Eye (tissue), 1 donor: ENCODE measurements around the gene FUCA2.
"Not testable (repeated sequence)": the region's sequence is repeated elsewhere in the genome, so short reads cannot be mapped to it uniquely, and the experiment has no call there.

Experiments
- DNase-seq: peaks from one replicate; pipeline ENCODE4 v3.0.0-alpha.2; 2015

The FUCA2 gene

DNA sequence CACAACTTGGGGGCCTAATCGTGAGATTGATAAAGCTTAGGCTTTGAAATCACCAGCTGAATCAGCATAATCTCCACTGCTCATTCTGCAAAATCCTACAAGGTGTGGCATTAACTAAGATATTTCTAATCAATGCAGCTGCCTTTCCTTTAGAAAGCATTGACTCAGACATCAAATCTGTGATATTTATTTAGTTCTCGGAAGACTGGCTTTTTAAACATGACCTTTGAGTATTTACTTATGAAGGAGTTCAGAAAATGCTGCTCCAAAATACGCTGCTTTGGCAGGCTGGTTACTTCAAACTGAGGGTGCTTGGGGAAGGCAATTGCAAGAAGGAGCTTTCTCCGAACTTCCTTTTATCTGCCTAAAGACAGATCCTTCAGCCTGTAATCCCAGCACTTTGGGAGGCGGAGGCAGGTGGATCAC, 23.7 kb upstream of the FUCA2 start:
- no peak for DNase-seq

DNA sequence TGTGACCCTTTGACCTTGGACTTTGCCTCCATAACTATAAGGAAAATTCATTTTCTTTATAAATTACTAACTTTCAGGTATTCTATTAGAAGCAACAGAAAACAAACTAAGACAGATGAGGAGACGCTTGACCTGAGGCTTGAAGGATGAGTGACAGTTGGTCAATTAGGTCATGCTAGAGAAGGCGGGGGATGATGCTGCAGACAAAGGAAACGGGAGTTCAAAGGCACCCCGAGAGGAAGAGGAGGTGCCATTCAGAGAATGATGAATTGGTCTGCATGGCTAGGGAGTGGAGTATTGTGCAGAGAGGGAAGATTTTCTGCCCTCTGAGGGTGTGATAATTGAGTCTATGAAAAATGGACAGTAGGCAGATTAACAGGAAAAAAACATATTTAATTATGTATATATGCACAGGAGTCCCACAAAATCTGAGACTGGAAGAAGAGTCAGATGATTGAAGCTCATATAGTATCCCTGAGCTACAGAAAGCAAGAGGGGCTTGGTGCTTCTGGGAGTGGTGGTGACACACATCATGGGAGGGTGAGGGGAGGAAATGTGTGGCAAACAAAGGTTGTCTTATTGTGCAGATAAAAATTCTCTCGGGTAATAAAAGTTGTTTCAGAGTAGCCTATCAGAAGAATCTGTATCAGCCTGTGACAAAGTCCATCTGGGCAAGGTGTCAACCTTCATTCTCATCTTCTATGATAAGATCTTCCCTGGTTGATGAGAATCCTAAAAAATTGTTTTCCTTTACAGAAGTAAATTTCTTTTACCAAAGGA, 20.4 kb upstream of the FUCA2 start:
- no peak for DNase-seq

DNA sequence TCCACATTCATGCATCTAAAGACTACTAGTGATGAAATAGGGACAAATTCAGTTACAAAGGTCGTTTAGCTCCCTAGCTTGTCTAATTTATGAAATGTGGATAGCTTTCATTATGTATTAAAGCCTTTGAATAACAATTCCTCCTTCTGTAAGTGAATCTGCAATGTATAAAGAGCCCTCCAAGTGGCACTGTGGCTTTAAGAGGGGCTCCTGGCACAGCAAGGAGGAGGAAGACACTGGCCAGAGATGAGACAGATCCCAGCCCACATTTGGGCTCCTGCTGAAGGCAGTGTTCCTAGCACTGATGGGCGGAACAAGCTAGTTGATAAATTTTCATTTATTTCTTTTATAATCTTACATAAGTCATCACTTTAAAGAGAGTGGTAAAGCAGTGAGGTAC, 17.6 kb upstream of the FUCA2 start:
- DNase-seq: no peak

DNA sequence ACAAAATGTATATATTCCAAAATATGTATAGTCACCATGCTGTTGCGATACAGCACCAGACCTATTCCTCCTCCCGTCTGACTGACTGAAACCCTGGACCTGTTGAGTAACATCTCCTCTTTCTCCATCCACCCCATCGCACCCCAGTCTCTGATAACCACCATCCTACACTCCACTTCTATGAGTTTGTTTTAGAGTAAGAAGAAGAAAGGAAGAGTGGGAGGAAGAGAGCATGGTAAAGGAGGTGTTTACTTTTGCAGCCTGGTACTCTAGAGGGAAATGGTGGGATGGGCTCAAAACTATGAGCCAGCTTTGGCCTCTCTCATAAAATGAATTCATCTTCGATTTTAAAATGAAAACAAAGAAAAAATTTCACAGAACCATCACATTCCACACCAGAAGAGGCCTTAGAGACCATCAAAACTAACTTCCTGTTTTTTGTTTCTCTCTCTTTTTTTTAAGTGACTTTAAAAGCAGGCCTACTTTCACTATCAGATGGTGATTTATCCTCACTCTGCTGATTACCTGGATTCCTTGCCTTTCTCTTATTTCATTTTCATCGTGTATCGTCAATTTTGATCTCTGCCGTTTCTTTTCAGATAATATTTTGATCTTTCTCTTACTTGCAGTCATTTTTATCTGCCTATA, 16.8 kb upstream of the FUCA2 start:
- no peak for DNase-seq

DNA sequence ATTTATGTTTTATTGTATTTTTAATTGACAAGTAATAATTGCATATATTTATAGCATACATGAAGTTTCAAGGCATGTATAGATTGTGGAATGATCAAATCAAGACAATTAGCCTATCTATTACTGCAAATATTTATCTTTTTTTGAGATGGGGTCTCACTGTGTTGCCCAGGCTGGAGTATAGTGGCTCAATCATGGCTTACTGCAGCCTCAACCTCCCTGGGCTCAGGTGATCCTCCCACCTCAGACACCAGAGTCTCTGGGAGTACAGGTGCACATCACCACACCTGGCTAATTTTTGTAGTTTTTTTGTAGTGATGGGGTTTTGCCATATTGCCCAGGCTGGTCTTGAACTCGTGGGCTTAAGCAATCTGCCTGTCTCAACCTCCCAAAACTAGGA, 16.2 kb upstream of the FUCA2 start:
- no peak for DNase-seq

DNA sequence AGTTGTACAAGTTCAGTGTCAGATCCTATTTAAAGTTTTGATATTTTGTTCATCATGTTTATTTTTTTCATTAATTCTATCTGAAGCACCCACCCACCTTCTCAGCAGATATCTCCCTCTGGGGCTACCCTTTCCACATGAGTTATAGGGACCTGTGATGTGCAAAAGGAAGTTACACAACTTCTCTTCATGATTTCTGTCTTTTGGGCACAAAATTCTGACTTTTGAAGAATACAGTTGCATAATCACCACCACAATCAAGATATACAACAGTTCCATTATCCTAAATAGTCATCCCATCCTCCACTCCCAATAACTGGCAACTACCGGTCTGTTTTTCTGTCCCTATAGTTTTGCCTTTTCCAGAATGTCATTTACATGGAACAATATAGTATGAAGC, 13.8 kb upstream of the FUCA2 start:
- DNase-seq: no peak

DNA sequence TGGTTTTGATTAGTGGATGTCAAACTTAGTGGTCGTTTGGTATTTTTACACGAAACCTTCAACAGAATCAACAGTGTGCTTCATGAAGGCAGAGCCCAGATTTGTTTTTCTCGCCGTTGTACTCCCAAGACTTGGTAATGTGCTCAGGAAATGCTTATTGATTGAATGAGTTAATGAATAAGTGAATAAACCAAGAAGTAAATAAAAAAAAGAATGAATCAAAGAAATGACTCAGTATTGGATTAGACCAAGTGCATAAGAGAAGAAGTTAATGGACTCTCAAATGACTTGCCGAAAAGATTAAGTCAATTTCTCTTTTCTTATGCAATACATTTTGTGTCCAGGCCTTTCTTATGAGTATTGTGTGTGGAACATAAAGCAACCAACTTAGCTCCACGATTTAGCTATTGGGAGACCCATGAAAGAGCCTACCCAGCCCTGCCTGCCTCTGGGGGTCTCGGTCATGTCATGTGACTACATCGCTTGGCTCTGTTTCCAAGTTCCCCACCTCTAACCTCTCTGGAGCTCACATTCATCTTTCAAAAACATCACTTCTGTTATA, 10.6 kb upstream of the FUCA2 start:
- no peak for DNase-seq

DNA sequence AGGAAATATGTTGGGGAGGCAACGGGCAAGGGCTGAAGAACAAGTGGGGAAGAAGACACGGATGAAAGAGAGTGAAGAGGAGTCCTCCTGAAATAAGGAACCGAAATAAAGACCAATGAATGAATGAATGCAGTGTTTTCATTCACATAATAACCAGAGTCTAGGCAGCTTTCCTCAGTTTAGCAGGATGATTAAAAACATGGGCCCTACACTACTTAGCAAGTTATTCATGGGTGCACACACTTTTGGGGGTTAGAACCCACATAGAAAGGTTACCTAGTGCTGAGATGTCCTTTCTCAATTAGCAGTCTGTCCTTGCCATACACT, 5.9 kb upstream of the FUCA2 start:
- no peak for DNase-seq

DNA sequence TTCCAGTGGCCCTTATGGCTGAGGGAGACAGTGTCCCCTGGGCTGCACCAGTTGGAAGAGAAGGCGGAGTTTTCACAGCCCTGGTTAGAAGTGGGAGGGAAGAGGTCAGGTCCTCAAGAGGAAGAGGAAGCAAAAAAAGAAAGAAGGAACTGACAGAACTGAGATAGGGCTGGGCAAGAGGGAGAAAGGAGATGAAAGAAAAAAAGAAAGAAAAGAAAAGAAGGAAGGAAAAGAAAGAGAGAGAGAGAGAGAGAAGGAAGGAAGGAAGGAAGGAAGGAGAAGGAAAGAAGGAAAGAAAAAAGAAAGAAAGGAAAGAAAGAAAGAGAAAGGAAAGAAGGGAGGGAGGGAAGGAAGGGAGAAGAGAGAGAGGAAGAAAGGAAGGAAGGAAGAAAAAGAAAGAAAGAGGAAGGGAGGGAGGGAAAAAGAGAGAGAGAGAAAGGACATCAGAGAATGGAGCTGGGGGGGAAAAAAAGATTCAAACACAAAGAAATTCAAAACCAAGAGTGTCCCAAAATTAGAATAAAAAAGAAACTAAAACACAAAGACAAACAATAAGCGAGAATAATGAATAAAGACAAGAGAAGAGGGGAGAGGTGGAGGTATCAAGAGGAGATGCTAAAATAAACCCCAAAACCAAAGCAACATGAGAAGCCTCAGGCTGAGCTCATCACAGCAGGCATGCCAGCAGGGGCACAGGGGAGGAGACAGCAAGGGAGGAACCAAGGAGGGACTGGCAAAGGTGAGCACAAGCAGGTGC, 5.3 kb upstream of the FUCA2 start:
- no peak for DNase-seq

DNA sequence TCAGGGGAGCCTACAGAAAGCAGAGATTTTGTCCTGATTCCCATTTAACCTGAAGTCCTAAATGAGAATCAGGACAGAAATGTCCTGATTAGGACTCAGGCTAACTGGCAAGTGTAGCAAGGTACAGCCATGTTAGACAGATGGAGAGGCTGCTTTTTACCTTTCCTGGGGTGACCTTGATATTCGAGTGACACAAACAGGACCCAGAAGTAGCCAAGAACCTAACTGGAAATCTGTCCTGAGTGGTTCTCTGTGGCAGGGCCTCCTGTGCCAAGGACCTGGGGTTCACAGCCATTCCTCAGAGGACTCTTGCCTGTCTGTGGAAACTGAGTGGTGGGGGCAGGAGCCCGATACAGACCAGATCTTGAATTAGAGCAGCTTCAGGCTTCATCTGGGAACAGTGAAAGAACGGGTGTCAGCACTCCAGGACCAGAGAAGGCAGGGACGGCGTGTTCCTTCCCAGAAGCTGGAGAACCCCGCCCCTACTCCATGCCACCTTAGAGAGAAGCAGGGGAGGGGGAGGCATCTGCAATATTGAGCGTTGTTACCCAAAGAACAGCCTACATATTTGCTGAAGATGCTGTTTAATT, 4.3 kb upstream of the FUCA2 start:
- DNase-seq: no peak

DNA sequence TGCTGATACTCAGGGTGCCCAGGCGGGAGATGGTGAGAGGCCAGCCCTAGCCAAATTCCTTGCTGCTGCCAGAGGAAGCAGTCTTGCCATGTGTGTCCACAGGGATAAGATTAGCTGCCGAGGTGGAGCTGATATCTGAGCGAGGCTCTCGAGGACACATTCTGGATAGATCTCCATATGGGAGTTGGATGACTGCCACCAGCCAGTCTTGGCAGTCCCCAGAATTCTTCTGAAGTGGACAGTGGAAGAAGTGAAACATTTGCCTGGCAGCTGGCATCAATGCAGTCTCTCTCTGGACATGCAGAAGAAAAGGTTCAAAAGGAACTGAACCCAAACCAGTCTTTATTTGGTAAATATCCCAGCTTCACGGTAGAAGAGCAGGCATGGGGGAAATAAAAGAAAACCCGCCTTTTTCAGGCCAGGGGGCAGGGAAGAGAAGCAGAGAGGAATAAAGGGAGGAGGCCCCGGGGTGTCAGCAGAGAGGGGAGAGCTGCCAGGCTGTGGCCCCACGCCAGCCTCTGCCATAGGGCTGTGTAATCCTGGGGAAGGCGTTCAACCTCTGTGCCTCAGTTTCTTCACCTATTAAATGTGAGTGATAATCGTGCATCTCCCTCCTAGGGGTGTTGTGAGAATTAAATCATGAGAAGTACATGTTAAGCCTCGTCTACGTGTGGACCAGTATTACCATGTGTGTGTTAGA, 3.7 kb upstream of the FUCA2 start:
- no peak for DNase-seq

DNA sequence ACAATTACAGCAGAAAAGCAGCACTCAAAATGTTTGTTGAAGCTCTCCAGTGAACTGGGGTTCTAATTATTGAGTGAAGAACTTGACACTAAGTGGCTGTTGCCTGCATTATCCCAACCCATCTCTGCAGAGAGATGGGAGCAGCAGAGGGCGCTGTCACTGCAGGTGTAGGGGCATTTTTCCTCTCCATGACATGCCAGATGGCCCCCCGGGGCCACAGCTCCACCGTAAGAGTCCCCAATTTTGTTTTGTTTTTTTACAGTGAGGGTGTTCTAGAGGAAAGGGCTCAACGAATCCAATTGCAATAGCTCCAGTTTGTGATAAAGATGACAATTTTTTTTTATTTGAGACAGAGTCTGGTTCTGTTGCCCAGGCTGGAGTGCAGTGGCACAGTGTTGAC, 1.9 kb upstream of the FUCA2 start:
- DNase-seq: no peak

DNA sequence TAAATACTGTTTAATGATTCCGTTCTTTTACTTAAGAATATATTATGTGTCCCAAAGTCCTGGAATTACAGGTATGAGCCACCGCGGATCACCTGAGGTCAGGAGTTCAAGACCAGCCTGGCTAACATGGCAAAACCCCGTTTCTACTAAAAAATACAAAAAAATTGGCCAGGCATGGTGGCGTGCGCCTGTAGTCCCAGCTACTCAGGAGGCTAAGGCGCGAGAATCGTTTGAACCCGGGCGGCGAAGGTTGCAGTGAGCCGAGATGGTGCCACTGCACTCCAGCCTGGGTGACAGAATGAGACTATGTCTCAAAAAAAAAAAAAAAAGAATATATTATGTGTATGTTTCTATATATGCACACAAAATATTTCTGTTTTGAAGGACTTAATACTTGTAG, 1.2 kb downstream of the FUCA2 start:
- not testable (repeated sequence) for DNase-seq

DNA sequence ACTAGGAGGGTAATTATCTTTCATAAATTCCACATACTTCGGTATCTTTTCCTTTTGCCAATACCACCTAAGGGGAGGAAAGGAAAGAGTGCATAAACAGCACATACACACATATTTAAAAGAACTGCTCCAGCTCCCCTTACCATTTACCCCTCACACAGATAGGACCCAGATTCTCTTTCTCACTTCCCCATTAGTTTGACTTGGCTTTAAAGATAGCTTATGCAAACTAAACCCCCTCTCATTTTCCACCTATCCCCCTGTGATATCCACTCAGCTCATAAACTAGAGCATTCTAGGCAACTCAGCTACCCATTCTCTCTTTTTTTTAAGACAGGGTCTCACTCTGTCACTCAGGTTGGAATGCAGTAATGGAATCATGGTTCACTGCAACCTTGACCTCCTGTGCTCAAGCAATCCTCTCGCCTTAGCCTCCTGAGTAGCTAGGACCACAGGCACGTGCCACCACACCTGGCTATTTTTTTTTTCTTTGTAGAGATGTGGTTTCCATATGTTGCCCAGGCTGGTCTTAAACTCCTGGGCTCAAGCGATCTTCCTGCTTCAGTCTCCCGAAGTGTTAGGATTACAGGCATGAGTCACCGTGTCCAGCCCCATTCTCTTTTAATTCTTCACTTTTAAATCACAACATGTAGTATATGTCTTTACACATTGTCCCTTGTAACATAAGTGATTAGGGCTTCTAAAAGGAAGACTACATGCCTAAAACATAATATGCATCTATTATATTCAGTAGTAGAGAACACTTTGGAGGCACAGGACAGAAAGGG, 4.0 kb downstream of the FUCA2 start:
- DNase-seq: no peak

DNA sequence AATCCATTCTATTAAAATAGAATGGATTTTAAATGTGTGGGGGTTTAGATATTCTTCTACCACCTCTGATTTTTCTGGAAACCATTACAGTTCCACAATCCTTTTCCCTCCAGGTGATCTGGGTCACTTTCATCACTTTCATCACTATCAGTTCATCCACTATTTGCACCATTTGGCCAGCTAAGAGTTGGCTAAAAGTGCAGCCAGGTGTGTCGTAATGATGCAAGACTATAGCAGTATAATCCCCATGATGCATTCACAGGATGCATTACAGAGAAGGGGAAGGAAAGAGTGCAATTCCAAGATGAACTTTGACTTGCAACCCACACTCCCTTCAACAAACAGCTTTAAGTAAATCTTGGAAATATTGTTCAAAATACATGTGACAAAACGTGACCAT, 4.9 kb downstream of the FUCA2 start:
- DNase-seq: no peak

DNA sequence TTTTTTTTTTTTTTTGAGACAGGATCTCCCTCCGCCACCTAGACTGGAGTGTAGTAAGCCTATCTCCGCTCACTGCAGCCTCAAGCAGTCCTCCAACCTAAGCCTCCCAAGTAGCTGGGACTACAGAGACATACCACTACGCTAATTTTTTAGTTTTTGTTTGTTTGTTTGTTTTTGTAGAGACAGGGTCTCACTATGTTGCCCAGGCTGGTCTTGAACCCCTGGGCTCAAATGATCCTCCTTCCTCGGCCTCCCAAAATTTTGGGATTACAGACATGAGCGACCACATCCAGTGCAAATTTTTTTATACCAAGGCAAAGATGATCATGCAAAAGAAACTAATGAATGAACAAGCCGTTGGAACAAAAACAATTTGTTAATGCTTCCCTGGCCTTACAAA, 5.3 kb downstream of the FUCA2 start:
- no peak for DNase-seq

DNA sequence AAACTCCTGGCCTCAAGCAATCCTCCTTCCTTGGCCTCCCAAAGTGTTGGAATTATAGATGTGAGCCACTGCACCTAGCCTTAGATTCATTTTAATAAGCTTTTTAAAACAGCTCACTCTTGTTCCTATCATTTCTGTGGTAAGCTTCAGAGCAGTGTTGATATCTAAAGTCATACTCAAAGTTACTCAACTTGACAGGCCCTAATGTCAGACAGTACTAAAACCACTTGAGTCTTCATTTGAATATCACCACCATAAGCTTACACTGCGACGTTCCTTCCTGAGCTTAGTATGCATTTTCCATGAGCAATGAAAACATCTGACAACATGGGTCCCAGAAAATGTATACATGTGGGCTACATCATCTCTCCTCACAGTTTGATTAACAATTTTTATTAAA, 6.0 kb downstream of the FUCA2 start:
- DNase-seq: no peak

DNA sequence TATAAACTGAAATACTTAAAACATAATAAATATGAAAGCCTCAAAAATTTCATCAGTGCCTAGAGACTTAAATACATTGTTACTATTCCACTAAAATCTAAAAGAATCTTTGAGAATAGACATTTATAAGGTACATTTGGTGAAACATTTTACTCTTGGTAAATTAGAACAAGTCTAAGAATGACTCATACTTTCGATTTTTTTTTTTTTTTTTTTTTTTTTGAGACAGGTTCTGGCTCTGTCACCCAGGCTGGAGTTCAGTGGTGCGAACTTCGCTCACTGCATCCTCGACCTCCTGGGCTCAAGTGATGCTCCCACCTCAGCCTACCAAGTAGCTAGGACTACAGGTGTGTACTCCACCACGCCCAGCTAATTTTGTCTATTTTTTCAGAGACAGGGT, 6.4 kb downstream of the FUCA2 start:
- DNase-seq: no peak

DNA sequence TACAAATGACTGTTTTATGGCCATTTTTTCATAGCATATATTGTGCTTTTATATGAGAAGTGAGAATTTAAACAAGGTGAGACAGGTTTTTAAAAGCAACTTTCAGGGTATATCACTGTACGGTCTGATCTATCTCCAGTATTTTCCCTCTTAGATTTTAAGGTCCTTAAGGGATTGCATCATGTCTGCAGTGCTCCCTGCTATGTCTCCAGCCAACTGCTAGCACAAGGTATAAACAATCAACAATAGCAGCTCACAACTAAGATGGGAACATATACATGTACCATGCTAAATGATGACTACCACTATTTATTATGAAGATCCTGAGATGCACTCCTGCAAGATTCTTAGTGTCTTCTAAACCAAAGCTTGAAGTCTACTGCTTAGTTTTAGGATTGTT, 7.2 kb downstream of the FUCA2 start:
- DNase-seq: no peak

DNA sequence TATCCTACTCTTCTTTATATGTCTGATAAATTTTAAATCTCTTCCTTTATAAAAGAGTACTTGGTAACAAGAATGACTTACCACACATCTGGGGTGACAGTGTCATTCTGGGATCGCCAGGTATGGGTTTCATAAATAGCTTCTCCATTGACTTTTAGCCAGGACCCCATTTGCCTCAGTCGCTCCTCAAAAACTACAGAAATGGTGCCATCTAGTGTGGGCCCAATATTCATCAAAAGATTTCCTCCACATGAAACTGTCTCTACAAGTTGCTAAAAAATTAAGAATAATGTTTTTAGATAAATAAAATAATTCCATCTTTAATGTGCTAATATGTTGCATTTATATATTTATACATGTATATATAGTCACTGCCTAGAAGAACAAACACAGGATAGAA, 9.7 kb downstream of the FUCA2 start:
- DNase-seq: no peak

DNA sequence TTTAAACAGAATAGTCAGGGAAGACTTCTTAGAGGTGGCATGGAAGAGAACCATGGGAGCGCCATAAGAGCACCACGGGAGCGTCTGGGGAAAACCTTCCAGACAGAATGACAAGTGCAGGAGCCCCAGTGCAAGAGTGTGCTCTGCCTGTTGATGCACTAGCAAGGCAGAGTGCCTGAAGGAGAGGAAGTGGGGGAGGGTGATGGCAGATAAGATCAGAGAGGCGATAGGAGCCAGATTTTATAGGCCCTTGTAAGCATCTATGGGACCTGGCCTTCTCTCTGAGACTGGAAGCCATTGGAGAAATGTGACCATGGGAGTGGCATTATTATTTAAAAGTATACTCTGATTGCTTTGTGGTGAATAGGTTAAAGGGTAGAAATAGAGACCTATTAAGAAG, 13.1 kb downstream of the FUCA2 start:
- no peak for DNase-seq

DNA sequence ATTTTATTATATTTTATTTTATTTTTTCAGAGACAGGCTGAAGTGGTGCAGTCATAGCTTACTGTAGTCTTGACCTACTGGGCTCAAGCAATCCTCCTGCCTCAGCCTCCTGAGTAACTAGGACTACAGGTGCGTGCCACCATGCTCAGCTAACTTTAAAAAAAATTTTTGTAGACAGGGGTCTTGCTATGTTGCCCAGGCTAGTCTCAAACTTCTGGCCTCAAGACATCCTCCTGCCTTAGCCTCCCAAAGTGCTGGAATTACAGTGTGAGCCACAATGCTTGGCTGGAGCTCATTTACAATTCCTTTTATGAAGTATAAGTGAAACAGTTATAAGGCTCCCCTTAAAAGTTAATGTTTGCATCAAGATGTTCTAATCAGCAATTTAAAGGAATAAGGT, 14.5 kb downstream of the FUCA2 start:
- no peak for DNase-seq
